ENCODE measurements around the gene RAMP2. TPM values are rescaled to one million over a fixed set of nuclear protein-coding genes. Genes with fewer than 3 reads are reported as not detected.

The RAMP2 gene
- total and polyA plus RNA-seq, 7 donors = 2.3 to 26.6 (median 16.8) TPM

DNA sequence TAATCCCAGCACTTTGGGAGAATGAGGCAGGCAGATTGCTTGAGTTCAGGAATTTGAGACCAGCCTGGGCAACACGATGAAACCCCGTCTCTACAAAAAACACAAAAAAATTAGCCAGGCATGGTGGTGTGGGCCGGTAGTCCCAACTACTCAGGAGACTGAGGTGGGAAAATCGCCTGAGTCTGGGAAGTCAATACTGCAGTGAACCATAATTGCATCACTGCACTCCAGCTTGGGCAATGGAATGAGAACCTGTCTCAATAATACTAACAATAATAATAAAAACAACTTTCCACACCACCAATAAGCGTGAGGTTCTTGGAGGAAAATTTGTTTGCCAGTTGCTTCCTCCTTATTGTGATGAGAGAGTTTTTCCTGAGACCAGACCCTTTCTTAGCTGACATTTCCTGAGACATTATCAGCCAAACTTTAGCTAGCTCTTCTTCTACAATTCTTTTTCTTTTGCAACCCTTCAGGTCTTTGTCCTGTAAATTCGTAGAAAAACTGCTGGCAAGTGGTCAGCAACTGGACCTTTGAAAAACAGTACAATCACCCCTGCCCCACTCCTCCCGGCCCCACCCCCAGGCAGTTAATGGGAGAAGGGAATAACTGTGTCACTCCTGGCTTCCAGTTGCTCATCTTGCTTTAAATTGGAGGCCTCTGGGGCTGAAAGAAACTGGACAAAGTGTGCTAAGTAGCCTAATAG is 12.7 kb upstream of the RAMP2 start:
- WGBS, 2 donors = 74 to 80% methylated on average over 7 of the region's 7 CpGs
- no peaks in the 10 kb centered on the region for H3K27me3 ChIP-seq
- peak; percentile 82 for DNase-seq
- intact Hi-C loops (cut with DNase I) = no loop called here
- TF ChIP-seq POLR2AphosphoS5 (IDR thresholded peaks at IDR 0.05) = no peak
- no peak for TF ChIP-seq POLR2A (IDR thresholded peaks at IDR 0.05)
- no peak for TF ChIP-seq EP300 (IDR thresholded peaks at IDR 0.05)
- TF ChIP-seq, protein P1, sequence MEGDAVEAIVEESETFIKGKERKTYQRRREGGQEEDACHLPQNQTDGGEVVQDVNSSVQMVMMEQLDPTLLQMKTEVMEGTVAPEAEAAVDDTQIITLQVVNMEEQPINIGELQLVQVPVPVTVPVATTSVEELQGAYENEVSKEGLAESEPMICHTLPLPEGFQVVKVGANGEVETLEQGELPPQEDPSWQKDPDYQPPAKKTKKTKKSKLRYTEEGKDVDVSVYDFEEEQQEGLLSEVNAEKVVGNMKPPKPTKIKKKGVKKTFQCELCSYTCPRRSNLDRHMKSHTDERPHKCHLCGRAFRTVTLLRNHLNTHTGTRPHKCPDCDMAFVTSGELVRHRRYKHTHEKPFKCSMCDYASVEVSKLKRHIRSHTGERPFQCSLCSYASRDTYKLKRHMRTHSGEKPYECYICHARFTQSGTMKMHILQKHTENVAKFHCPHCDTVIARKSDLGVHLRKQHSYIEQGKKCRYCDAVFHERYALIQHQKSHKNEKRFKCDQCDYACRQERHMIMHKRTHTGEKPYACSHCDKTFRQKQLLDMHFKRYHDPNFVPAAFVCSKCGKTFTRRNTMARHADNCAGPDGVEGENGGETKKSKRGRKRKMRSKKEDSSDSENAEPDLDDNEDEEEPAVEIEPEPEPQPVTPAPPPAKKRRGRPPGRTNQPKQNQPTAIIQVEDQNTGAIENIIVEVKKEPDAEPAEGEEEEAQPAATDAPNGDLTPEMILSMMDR (IDR thresholded peaks at IDR 0.05) = no peak
- no peaks in the 10 kb centered on the region for H3K36me3 ChIP-seq
- peak overlapping the region; percentile 0 to 72 (median 31) for H3K27ac ChIP-seq
- no peak overlapping the region for H3K4me3 ChIP-seq
- peaks cover 0 to 21% (median 16%) of the 10 kb centered on the region in 4 donors for H3K4me1 ChIP-seq
- H3K9me3 ChIP-seq = no peaks in the 10 kb centered on the region

DNA sequence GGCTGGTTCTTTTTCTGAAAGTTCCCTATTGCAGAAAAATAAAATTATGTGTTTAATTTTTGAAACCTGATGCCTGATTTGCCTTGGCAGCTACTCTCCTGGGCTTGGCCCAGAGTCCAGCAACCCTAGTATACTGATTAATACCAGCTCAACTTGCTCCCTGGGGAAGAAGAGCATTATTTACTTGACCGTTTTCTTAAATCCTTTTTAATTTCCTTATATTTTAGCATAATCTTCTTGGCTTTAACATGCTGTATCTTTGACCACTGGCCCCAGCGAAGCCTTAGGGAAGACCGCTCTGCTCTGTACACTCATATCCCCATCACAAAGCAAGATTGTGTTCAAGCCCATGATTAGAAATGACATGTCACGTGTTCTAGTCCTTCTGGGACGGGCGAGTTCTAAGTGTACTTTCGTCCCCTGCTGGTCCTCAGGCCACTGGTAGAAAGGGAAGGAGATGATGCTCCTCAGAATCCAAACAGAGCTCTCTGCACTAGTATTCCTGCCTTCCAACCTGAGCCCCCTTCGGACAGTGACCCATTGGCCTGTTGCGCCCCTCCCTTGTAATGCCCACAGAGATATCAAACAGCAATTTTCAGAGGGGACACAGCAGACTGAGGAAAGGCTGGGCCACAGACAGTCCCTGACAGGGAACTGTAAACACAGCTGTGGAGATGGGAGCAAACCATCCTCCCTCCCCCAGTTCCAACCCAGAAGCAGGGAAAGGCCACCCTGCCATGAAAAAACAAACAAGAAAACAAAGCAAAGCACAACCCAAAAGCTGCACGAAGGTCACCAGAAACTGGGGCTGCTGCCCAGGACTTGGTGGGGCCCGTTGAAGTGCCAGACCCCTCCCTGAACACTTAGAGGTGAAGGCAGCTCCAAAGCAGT is 11.9 kb upstream of the RAMP2 start:
- Histone ChIP-seq H3K27me3 (no peaks in the 10 kb centered on the region), H3K4me3 (no peak overlapping the region), H3K4me1 (peaks cover 0 to 13% (median 8%) of the 10 kb centered on the region in 4 donors), H3K27ac (peak overlapping the region; percentile 10 to 72 (median 22)), H3K36me3 (no peaks in the 10 kb centered on the region), H3K9me3 (no peaks in the 10 kb centered on the region)
- DNase-seq = peak; percentile 70
- intact Hi-C loops (cut with DNase I) = no loop called here
- TF ChIP-seq EP300 (IDR thresholded peaks at IDR 0.05) (no peak), POLR2AphosphoS5 (IDR thresholded peaks at IDR 0.05) (no peak), POLR2A (IDR thresholded peaks at IDR 0.05) (no peak)
- TF ChIP-seq, protein P1 (IDR thresholded peaks at IDR 0.05) = no peak
- 79% methylated on average over 11 of the region's 11 CpGs for WGBS, 2 donors

DNA sequence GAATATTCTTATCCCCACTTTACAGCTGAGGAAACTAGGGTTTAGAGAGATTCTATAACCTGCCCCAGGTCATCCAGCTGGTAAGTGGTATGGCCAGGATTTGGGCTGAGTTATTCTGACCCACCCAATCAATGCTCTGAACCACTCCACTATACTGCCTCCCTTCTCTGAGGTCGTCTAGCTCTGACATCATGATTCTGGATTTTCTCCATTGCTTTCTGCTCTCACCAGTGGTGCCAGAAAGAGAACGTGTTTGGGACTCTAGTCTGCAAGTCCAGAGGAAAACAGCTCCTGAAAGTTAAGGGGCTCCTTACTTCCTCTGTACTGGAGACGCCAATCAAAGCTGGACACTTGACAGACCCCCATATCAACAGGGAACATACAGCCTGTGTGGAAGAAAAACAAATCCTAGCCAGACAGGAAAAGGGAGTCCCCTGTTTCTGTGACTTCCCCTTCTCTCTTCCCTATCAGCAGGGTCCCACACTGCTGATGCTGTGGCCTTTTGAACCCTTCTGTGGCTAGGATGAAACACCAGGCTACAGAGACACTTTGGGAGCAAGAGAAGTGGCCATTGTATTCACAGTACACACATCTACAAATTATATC is 10.2 kb upstream of the RAMP2 start:
- no peaks in the 10 kb centered on the region for H3K27me3 ChIP-seq
- TF ChIP-seq, protein P1 (IDR thresholded peaks at IDR 0.05) = no peak
- TF ChIP-seq POLR2A (IDR thresholded peaks at IDR 0.05) = no peak
- TF ChIP-seq EP300 (IDR thresholded peaks at IDR 0.05) = no peak
- TF ChIP-seq POLR2AphosphoS5 (IDR thresholded peaks at IDR 0.05) = no peak
- H3K4me1 ChIP-seq = peaks cover 0 to 8% (median 3%) of the 10 kb centered on the region in 4 donors
- no peak for DNase-seq
- no peak overlapping the region for H3K4me3 ChIP-seq
- 33 to 67% methylated on average over 3 of the region's 3 CpGs for WGBS, 2 donors
- intact Hi-C loops (cut with DNase I) = no loop called here
- H3K9me3 ChIP-seq = no peaks in the 10 kb centered on the region
- no peaks in the 10 kb centered on the region for H3K36me3 ChIP-seq
- peak overlapping the region in 3 of 4 donors; percentile 10 to 72 (median 38) for H3K27ac ChIP-seq

DNA sequence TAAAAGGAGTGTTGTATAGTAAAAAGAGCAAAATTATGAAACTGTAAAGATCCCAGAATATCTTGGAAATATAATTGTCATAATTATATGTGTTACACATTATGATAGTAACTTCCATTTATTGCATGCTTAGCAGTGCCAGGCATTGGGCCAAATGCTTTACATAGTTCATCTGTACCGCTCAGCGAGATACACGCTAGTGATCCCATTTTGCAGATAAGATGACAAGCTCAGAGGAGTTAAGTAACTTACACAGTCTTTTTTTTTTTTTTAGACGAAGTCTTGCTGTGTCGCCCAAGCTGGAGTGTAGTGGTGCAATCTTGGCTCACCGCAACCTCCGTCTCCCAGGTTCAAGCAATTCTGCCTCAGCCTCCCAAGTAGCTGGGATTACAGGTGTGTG is 9.4 kb upstream of the RAMP2 start:
- intact Hi-C loops (cut with DNase I) = no loop called here
- 82% methylated on average over 7 of the region's 7 CpGs for WGBS, 2 donors
- H3K27ac ChIP-seq = no peak overlapping the region

More for the DNA sequence above, 9.4 kb upstream of the RAMP2 start:
- Histone ChIP-seq H3K9me3 (no peaks in the 10 kb centered on the region), H3K36me3 (no peaks in the 10 kb centered on the region), H3K27me3 (no peaks in the 10 kb centered on the region), H3K4me3 (no peak overlapping the region), H3K4me1 (peaks cover 0 to 8% (median 3%) of the 10 kb centered on the region in 4 donors)
- TF ChIP-seq, protein P1 (IDR thresholded peaks at IDR 0.05) = no peak
- TF ChIP-seq POLR2A (IDR thresholded peaks at IDR 0.05) (no peak), EP300 (IDR thresholded peaks at IDR 0.05) (no peak), POLR2AphosphoS5 (IDR thresholded peaks at IDR 0.05) (no peak)
- no peak for DNase-seq

Data from sigmoid colon (tissue), 7 donors.